Keratinocyte (primary cell): ENCODE measurements around the gene PLA2G4D. TPM values are rescaled to one million over a fixed set of nuclear protein-coding genes. Genes with fewer than 3 reads are reported as not detected.

ENCODE experiments used
- DNase-seq: peaks from one replicate; pipeline ENCODE4 v3.0.0-alpha.2; 2011; ENCODE audit warnings: low read depth, missing footprints, low spot score
- FAIRE-seq: peaks from 2 replicates; lab custom pipeline; 2011; peaks lifted over from hg19 to GRCh38; lab: Jason Lieb, UNC
- H2AFZ ChIP-seq: 2 replicates; pipeline ENCODE4 v1.6.0; 2012; ENCODE audit warnings: low read length, control low read depth, inconsistent platforms; ENCODE audit not compliant: control insufficient read depth
- H3K27ac ChIP-seq: 2 replicates; pipeline ENCODE4 v1.5.1; 2011; ENCODE audit warnings: low read length; ENCODE audit not compliant: control insufficient read depth, insufficient read depth
- H3K27me3 ChIP-seq: 3 replicates; pipeline ENCODE4 v1.6.0; 2011; ENCODE audit warnings: low read length; ENCODE audit not compliant: control insufficient read depth, insufficient read depth; ENCODE audit errors: extremely low read depth
- H3K36me3 ChIP-seq, 2 experiments: 2 replicates in 1 of 2; 3 replicates in 1 of 2; pipeline ENCODE4 v1.5.1; 2011; ENCODE audit warnings: low read length in 2 of 2, mild to moderate bottlenecking in 1 of 2; ENCODE audit not compliant: control insufficient read depth in 2 of 2, insufficient read depth in 2 of 2; ENCODE audit errors: extremely low read depth in 1 of 2
- H3K4me1 ChIP-seq: 3 replicates; pipeline ENCODE4 v1.5.1; 2011; ENCODE audit warnings: low read length; ENCODE audit not compliant: control insufficient read depth, insufficient read depth; ENCODE audit errors: extremely low read depth
- H3K4me2 ChIP-seq: 3 replicates; pipeline ENCODE4 v1.6.0; 2011; ENCODE audit warnings: low read depth, low read length; ENCODE audit not compliant: control insufficient read depth, insufficient read depth; ENCODE audit errors: extremely low read depth
- H3K4me3 ChIP-seq, 3 experiments: fragments of 200-600 bp in 1 of 3; sonication (generic) in 1 of 3; 2 replicates in 2 of 3; 3 replicates in 1 of 3; pipeline ENCODE4 v1.5.1; 2011 to 2016; ENCODE audit warnings: low read length in 3 of 3, mild to moderate bottlenecking in 3 of 3, control low read depth in 2 of 3, inconsistent platforms in 1 of 3, low read depth in 1 of 3, mixed read lengths in 1 of 3, mixed run types in 1 of 3, moderate library complexity in 1 of 3; ENCODE audit not compliant: control insufficient read depth in 2 of 3, insufficient read depth in 2 of 3; ENCODE audit errors: extremely low read depth in 1 of 3
- H3K79me2 ChIP-seq: 2 replicates; pipeline ENCODE4 v1.6.0; 2012; ENCODE audit warnings: low read length; ENCODE audit not compliant: control insufficient read depth, insufficient read depth
- H3K9ac ChIP-seq: 3 replicates; pipeline ENCODE4 v1.6.0; 2011; ENCODE audit warnings: low read length; ENCODE audit not compliant: control insufficient read depth, insufficient read depth; ENCODE audit errors: extremely low read depth
- H3K9me1 ChIP-seq: 3 replicates; pipeline ENCODE4 v1.6.0; 2011; ENCODE audit warnings: low read length; ENCODE audit not compliant: control insufficient read depth, insufficient read depth; ENCODE audit errors: extremely low read depth
- H3K9me3 ChIP-seq: 2 replicates; pipeline ENCODE4 v1.5.1; 2012; ENCODE audit warnings: low read depth, low read length; ENCODE audit not compliant: control insufficient read depth
- H4K20me1 ChIP-seq: 3 replicates; pipeline ENCODE4 v1.6.0; 2011; ENCODE audit warnings: low read length; ENCODE audit not compliant: control insufficient read depth, insufficient read depth; ENCODE audit errors: extremely low read depth
- CTCF ChIP-seq, 3 experiments: IDR thresholded peaks in 1 of 3; conservative IDR thresholded peaks in 1 of 3; optimal IDR thresholded peaks in 1 of 3; 2 replicates in 2 of 3; 3 replicates in 1 of 3; pipeline versions ENCODE3 to v1.5.1; 2011; ENCODE audit warnings: low read length in 3 of 3, mild to moderate bottlenecking in 3 of 3, moderate library complexity in 2 of 3, control low read depth in 1 of 3, inconsistent platforms in 1 of 3; ENCODE audit not compliant: insufficient read depth in 2 of 3; ENCODE audit errors: extremely low read depth in 1 of 3
- EZH2 ChIP-seq: IDR thresholded peaks from one replicate; pipeline ENCODE4 v1.6.1; 2012; ENCODE audit warnings: inconsistent platforms, mild to moderate bottlenecking, low read length, moderate library complexity
- dilution Hi-C: fragments of 300-500 bp; cut with MboI; formaldehyde crosslinking; loops from one replicate; pipeline ENCODE4 v1.7.0; 2020; ENCODE audit warnings: low sequenced_read_pairs; ENCODE audit not compliant: extremely low pct_ligation_motif_present
- polyA plus RNA-seq, 5 experiments: library from polyadenylated mRNA; depleted of rRNA in 3 of 5; stranded (reverse) in 3 of 5; stranded (forward) in 1 of 5; unstranded in 1 of 5; fragments of >200 nt; gene quantifications; 1 replicate in 1 of 5; 2 replicates in 3 of 5; 3 replicates in 1 of 5; pipeline versions ENCODE4 v1.2.1 to v1.2.3, GENCODE V29; 2011 to 2012; ENCODE audit warnings: missing spikeins in 2 of 5, low read depth in 1 of 5, low replicate concordance in 1 of 5

Gene PLA2G4D
- polyA plus RNA-seq, 1 donor (not counting 4 experiments of a cell fraction or from before 2014, with no cell fraction given), result 0.69 TPM

- Histone ChIP-seq H3K27me3 (no peaks in the 10 kb centered on the region), H3K4me2 (no peak overlapping the region), H3K36me3 (no peaks in the 10 kb centered on the region), H3K4me3 (no peak overlapping the region), H3K27ac (no peak overlapping the region), H2AFZ (no peak overlapping the region), H3K9me1 (no peaks in the 10 kb centered on the region), H4K20me1 (no peaks in the 10 kb centered on the region), H3K9me3 (no peaks in the 10 kb centered on the region), H3K9ac (no peak overlapping the region), H3K79me2 (no peaks in the 10 kb centered on the region), H3K4me1 (peaks cover 20% of the 10 kb centered on the region)
- FAIRE-seq (no peak), DNase-seq (no peak)
- dilution Hi-C loops, result no loop called here
- no peak for TF ChIP-seq EZH2
- no peak for TF ChIP-seq CTCF (optimal IDR thresholded peaks at IDR 0.05 in 1 of 3, IDR thresholded peaks at IDR 0.05 in 1 of 3, conservative IDR thresholded peaks at IDR 0.05 in 1 of 3; ENCODE audit: extremely low read depth in 1 of 3, insufficient read depth in 2 of 3, low read length in 3 of 3)
Measured at GRCh38 chr15:42079401-42079908, 14.9 kb downstream of the PLA2G4D start.

- Histone ChIP-seq H3K36me3 (no peaks in the 10 kb centered on the region), H3K79me2 (no peaks in the 10 kb centered on the region), H3K27me3 (no peaks in the 10 kb centered on the region), H3K9me3 (no peaks in the 10 kb centered on the region), H3K9me1 (no peaks in the 10 kb centered on the region), H3K27ac (no peak overlapping the region), H3K4me2 (no peak overlapping the region), H3K4me1 (peaks cover 14% of the 10 kb centered on the region), H3K9ac (no peak overlapping the region), H4K20me1 (no peaks in the 10 kb centered on the region), H2AFZ (no peak overlapping the region), H3K4me3 (no peak overlapping the region)
- no peak for TF ChIP-seq CTCF (optimal IDR thresholded peaks at IDR 0.05 in 1 of 3, IDR thresholded peaks at IDR 0.05 in 1 of 3, conservative IDR thresholded peaks at IDR 0.05 in 1 of 3; ENCODE audit: extremely low read depth in 1 of 3, insufficient read depth in 2 of 3, low read length in 3 of 3)
- TF ChIP-seq EZH2, result no peak
- DNase-seq (no peak), FAIRE-seq (no peak)
- dilution Hi-C loops, result no loop called here
Measured at GRCh38 chr15:42078903-42079302, 15.5 kb downstream of the PLA2G4D start.
